H1 (cell line): ENCODE data around the gene TESMIN. TPM values are rescaled to one million over a fixed set of nuclear protein-coding genes. Genes with fewer than 3 reads are reported as not detected.

Experiments
- CTCF ChIA-PET: fragments of 300-600 bp; sonication (Branson Sonifier 250); formaldehyde crosslinking; loops from one replicate; lab custom pipeline; 2021; ENCODE audit not compliant: partially characterized antibody; lab: Charles Lee
- POLR2A ChIA-PET: fragments of 300-600 bp; sonication (Branson Sonifier 250); formaldehyde crosslinking; loops from one replicate; lab custom pipeline; 2021; ENCODE audit warnings: inconsistent platforms; ENCODE audit not compliant: partially characterized antibody; lab: Charles Lee
- DNase-seq, 2 experiments: peaks; one replicate each; pipeline versions ENCODE4 v3.0.0 to v3.0.0-alpha.2; 2010 to 2022; ENCODE audit warnings: low spot score in 2 of 2, low read depth in 1 of 2, mixed read lengths in 1 of 2
- FAIRE-seq: peaks from 2 replicates; lab custom pipeline; 2011; peaks lifted over from hg19 to GRCh38; lab: Jason Lieb, UNC
- H2AFZ ChIP-seq: 2 replicates; pipeline ENCODE4 v1.8.1; 2012; ENCODE audit warnings: low read length, inconsistent platforms
- H2AK5ac ChIP-seq: 2 replicates; pipeline ENCODE4 v1.6.1; 2013; ENCODE audit warnings: low read depth, low read length
- H2BK120ac ChIP-seq: replicated peaks from 2 replicates; pipeline ENCODE3; 2013; ENCODE audit warnings: low read depth, low read length, inconsistent platforms
- H2BK12ac ChIP-seq: 2 replicates; pipeline ENCODE4 v1.6.1; 2013; ENCODE audit warnings: low read depth, low read length
- H2BK15ac ChIP-seq: 2 replicates; pipeline ENCODE4 v1.6.1; 2013; ENCODE audit warnings: low read length
- H2BK20ac ChIP-seq: 2 replicates; pipeline ENCODE4 v1.6.1; 2013; ENCODE audit warnings: low read length
- H2BK5ac ChIP-seq: 2 replicates; pipeline ENCODE4 v1.6.1; 2013; ENCODE audit warnings: low read depth, low read length
- H3K14ac ChIP-seq: 2 replicates; pipeline ENCODE4 v1.6.1; 2013; ENCODE audit warnings: inconsistent platforms; ENCODE audit not compliant: insufficient read length
- H3K18ac ChIP-seq: 2 replicates; pipeline ENCODE4 v1.6.1; 2013; ENCODE audit warnings: low read length; ENCODE audit errors: extremely low read depth
- H3K23ac ChIP-seq: 2 replicates; pipeline ENCODE4 v1.6.1; 2013; ENCODE audit warnings: inconsistent platforms; ENCODE audit not compliant: insufficient read length
- H3K23me2 ChIP-seq: 2 replicates; pipeline ENCODE4 v1.6.1; 2013; ENCODE audit warnings: low read depth, low read length
- H3K27ac ChIP-seq: 2 replicates; pipeline ENCODE4 v1.6.1; 2011; ENCODE audit warnings: low read depth, low read length, inconsistent platforms
- H3K27me3 ChIP-seq, 4 experiments: replicated peaks in 1 of 4; 1 replicate in 1 of 4; 2 replicates in 3 of 4; pipeline versions ENCODE4 v1.6.1 to v1.8.1; 2011 to 2013; ENCODE audit warnings: low read length in 3 of 4, mild to moderate bottlenecking in 3 of 4, inconsistent platforms in 2 of 4, mixed read lengths in 2 of 4, moderate library complexity in 1 of 4; ENCODE audit not compliant: control insufficient read depth in 3 of 4, insufficient read depth in 3 of 4; ENCODE audit errors: extremely low read depth in 1 of 4
- H3K36me3 ChIP-seq, 4 experiments: 2 replicates each; pipeline versions ENCODE4 v1.6.1 to v1.8.1; 2011 to 2013; ENCODE audit warnings: mild to moderate bottlenecking in 4 of 4, low read length in 3 of 4, moderate library complexity in 2 of 4, control low read depth in 1 of 4, inconsistent platforms in 1 of 4; ENCODE audit not compliant: insufficient read depth in 4 of 4, control insufficient read depth in 2 of 4
- H3K4ac ChIP-seq: replicated peaks from 2 replicates; pipeline ENCODE3; 2013; ENCODE audit warnings: low read length, low read depth, mixed read lengths, inconsistent platforms; ENCODE audit not compliant: insufficient read length
- H3K4me1 ChIP-seq, 4 experiments: replicated peaks in 1 of 4; 1 replicate in 1 of 4; 2 replicates in 3 of 4; pipeline versions ENCODE4 v1.6.1 to v1.8.1; 2011 to 2013; ENCODE audit warnings: low read length in 3 of 4, inconsistent platforms in 2 of 4, mixed read lengths in 1 of 4; ENCODE audit not compliant: insufficient read depth in 4 of 4, control insufficient read depth in 3 of 4
- H3K4me2 ChIP-seq, 2 experiments: 2 replicates each; pipeline versions ENCODE4 v1.6.1 to v1.8.1; 2011 to 2013; ENCODE audit warnings: low read depth in 2 of 2, low read length in 2 of 2, control low read depth in 1 of 2, inconsistent platforms in 1 of 2, mild to moderate bottlenecking in 1 of 2; ENCODE audit not compliant: insufficient read depth in 1 of 2
- H3K4me3 ChIP-seq, 4 experiments: fragments of 200-600, 300-600 bp in 1 of 4; sonication (generic), shearing (Covaris generic), sonication (Bioruptor Twin) in 1 of 4; 2 replicates each; pipeline versions ENCODE4 v1.5.1 to v1.8.1; 2011 to 2016; ENCODE audit warnings: low read length in 4 of 4, low read depth in 3 of 4, control low read depth in 2 of 4, inconsistent platforms in 2 of 4, mild to moderate bottlenecking in 2 of 4, mixed read lengths in 1 of 4, moderate library complexity in 1 of 4; ENCODE audit not compliant: insufficient read depth in 2 of 4; ENCODE audit errors: extremely low read depth in 1 of 4
- H3K56ac ChIP-seq: replicated peaks from 2 replicates; pipeline ENCODE3; 2013; ENCODE audit warnings: low read depth, mild to moderate bottlenecking, mixed read lengths, low read length, inconsistent platforms; ENCODE audit not compliant: insufficient read length
- H3K79me1 ChIP-seq: 2 replicates; pipeline ENCODE4 v1.6.1; 2013; ENCODE audit warnings: low read depth, low read length, control low read depth
- H3K79me2 ChIP-seq, 2 experiments: 2 replicates each; pipeline versions ENCODE4 v1.6.1 to v1.8.1; 2012 to 2013; ENCODE audit warnings: low read length in 2 of 2, mild to moderate bottlenecking in 2 of 2, inconsistent platforms in 1 of 2; ENCODE audit not compliant: insufficient read depth in 2 of 2, control insufficient read depth in 1 of 2
- H3K9ac ChIP-seq, 4 experiments: replicated peaks in 1 of 4; 1 replicate in 1 of 4; 2 replicates in 3 of 4; pipeline versions ENCODE4 v1.6.1 to v1.8.1; 2011 to 2013; ENCODE audit warnings: low read depth in 3 of 4, low read length in 3 of 4, control low read depth in 2 of 4, mild to moderate bottlenecking in 2 of 4, moderate library complexity in 2 of 4, inconsistent platforms in 1 of 4; ENCODE audit errors: extremely low read depth in 1 of 4
- H3K9me3 ChIP-seq, 2 experiments: 2 replicates each; pipeline versions ENCODE4 v1.6.1 to v1.8.1; 2012 to 2013; ENCODE audit warnings: mild to moderate bottlenecking in 2 of 2, moderate library complexity in 2 of 2, control low read depth in 1 of 2, inconsistent platforms in 1 of 2, low read depth in 1 of 2, low read length in 1 of 2, mixed read lengths in 1 of 2; ENCODE audit not compliant: insufficient read depth in 2 of 2
- H4K20me1 ChIP-seq, 2 experiments: replicated peaks in 1 of 2; 2 replicates each; pipeline versions ENCODE3 to v1.8.1; 2011 to 2013; ENCODE audit warnings: inconsistent platforms in 2 of 2, low read length in 2 of 2, mild to moderate bottlenecking in 1 of 2; ENCODE audit not compliant: insufficient read depth in 2 of 2, control insufficient read depth in 1 of 2
- H4K5ac ChIP-seq: 2 replicates; pipeline ENCODE4 v1.6.1; 2013; ENCODE audit warnings: low read length, low read depth, mixed read lengths, inconsistent platforms; ENCODE audit not compliant: insufficient read length
- H4K8ac ChIP-seq: 2 replicates; pipeline ENCODE4 v1.8.0; 2013; ENCODE audit warnings: mild to moderate bottlenecking, moderate library complexity, low read length, inconsistent platforms; ENCODE audit not compliant: insufficient read depth; ENCODE audit errors: extremely low read depth
- H4K91ac ChIP-seq: replicated peaks from 2 replicates; pipeline ENCODE3; 2013; ENCODE audit warnings: low read length, mixed read lengths, inconsistent platforms; ENCODE audit not compliant: insufficient read length
- ASH2L ChIP-seq: fragments of 200-600, 300-600 bp; sonication (generic); IDR thresholded peaks from one replicate; pipeline ENCODE4 v1.7.1; 2017; ENCODE audit warnings: low read length
- BACH1 ChIP-seq: IDR thresholded peaks from 2 replicates; pipeline ENCODE4 v1.6.1; 2012; ENCODE audit warnings: low read length, improper control_type of control experiment
- CHD1 ChIP-seq: IDR thresholded peaks from 2 replicates; pipeline ENCODE4 v1.6.1; 2012; ENCODE audit warnings: low read depth, low read length, improper control_type of control experiment
- EP300 ChIP-seq, 2 experiments: IDR thresholded peaks; 1 replicate in 1 of 2; 2 replicates in 1 of 2; pipeline ENCODE4 v1.6.1; 2011 to 2012; ENCODE audit warnings: low read depth in 2 of 2, low read length in 2 of 2, mild to moderate bottlenecking in 2 of 2, borderline replicate concordance in 1 of 2, inconsistent platforms in 1 of 2, moderate library complexity in 1 of 2
- FOSL1 ChIP-seq: IDR thresholded peaks from 2 replicates; pipeline ENCODE4 v1.6.1; 2011; ENCODE audit warnings: mild to moderate bottlenecking, low read depth, low read length, moderate library complexity; ENCODE audit not compliant: insufficient read depth
- GABPA ChIP-seq: IDR thresholded peaks from 2 replicates; pipeline ENCODE4 v1.6.1; 2011; ENCODE audit warnings: mild to moderate bottlenecking, low read length, moderate library complexity, borderline replicate concordance; ENCODE audit not compliant: insufficient read depth
- KDM4A ChIP-seq: IDR thresholded peaks from one replicate; pipeline ENCODE4 v1.7.1; 2012; ENCODE audit warnings: low read depth, mild to moderate bottlenecking, moderate library complexity, low read length, inconsistent platforms; ENCODE audit not compliant: severe bottlenecking
- MAFK ChIP-seq: IDR thresholded peaks from 2 replicates; pipeline ENCODE4 v1.6.1; 2012; ENCODE audit warnings: low read depth, mild to moderate bottlenecking, improper control_type of control experiment, low read length
- NANOG ChIP-seq: IDR thresholded peaks from 2 replicates; pipeline ENCODE4 v1.6.1; 2011; ENCODE audit warnings: low read length, low read depth, mild to moderate bottlenecking, inconsistent platforms; ENCODE audit not compliant: insufficient read depth, poor library complexity, severe bottlenecking
- TCF12 ChIP-seq: IDR thresholded peaks from 2 replicates; pipeline ENCODE4 v1.6.1; 2011; ENCODE audit warnings: low read depth, mild to moderate bottlenecking, low read length
- WGBS, 2 experiments: shearing (Covaris generic) in 1 of 2; methylation state at CpG; one replicate each; pipeline versions ENCODE4 v1.1.6 to v1.1.7; 2013 to 2015; ENCODE audit warnings: low lambda C conversion rate in 2 of 2, mixed read lengths in 2 of 2, inconsistent platforms in 1 of 2, low coverage in 1 of 2, missing lambda C conversion rate in 1 of 2; ENCODE audit not compliant: insufficient replicate concordance in 2 of 2, insufficient coverage in 1 of 2, insufficient read length in 1 of 2; ENCODE audit errors: extremely low coverage in 1 of 2, missing lambda C conversion rate in 1 of 2; 5-methylcytosine and 5-hydroxymethylcytosine counted together
- polyA plus RNA-seq, 7 experiments: library from polyadenylated mRNA; depleted of rRNA in 3 of 7; stranded (reverse) in 5 of 7; unstranded in 2 of 7; fragments of >200 nt in 5 of 7; fragments of 200-250 nt in 2 of 7; gene quantifications; 1 replicate in 5 of 7; 2 replicates in 1 of 7; 4 replicates in 1 of 7; pipeline versions ENCODE4 v1.2.1 to v1.2.3, GENCODE V29; 2011 to 2013; ENCODE audit warnings: missing spikeins in 2 of 7, mixed read lengths in 2 of 7
- total RNA-seq: library from RNA; stranded (reverse); fragmentation: NEBNext Ultra II Directional; extraction: Animal tissue kit (Norgen Biotek cat#: 25700); gene quantifications from 2 replicates; pipeline ENCODE4 v1.2.1, GENCODE V29; 2021

Gene TESMIN
- total and polyA plus RNA-seq, 2 of the 8 experiments (the other 6 are each of a cell fraction or from before 2014, with no cell fraction given): 22.6 to 61.1 TPM

DNA sequence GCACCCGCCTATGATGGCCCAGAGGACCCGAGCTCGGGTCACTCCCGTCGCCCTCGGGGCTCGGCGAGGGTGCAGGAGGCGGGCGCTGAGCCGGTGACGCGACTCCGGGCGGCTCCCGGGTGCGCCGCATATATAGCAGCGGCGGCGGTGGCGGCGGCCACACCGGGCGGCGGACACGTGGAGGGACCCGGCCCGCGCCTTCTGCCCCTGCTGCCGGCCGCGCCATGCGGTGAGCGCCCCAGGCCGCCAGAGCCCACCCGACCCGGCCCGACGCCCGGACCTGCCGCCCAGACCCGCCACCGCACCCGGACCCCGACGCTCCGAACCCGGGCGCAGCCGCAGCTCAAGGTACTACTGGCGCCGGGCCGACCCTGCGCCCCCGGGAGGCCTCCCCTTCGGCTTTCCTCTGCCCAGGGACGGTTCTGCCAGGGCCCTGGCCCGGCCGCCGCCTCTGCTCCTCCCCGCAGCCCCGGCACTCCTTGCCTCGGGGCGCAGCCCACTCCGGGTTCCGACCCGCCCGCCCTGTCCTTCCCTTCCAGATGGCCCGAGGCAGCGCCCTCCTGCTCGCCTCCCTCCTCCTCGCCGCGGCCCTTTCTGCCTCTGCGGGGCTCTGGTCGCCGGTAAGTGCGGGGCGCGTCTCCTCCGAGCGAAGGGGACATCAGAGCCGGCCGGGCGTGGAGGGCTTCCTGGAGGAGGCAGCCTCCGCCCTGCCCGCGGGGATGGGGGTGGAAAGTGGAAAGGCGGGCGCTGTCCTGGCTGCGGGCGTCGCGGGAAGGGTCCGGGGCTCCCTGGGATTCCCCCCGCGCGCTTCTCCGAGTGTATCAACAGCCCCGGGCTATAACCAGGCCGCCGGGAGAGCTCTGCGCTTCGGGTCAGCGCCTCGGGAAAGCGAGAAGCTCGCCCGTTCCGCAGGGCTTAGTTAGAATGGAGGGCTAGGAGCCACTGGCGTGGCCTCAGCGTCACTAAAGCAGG is 66.6 kb downstream of the TESMIN start, which contains the start of gene GAL:
Gene GAL, plus strand, starts transcription at position 160 of the 972 bp plus-strand sequence. Its CDS starts 380 bp downstream, at position 540.
- Histone ChIP-seq H2BK12ac (peak within 1 kb of the TSS; percentile 77; the same call in 1 of the 2 replicates), H3K23ac (no peak within 1 kb of the TSS), H2BK120ac (peak within 1 kb of the TSS; percentile 49), H3K18ac (peak within 1 kb of the TSS; percentile 83), H4K20me1 (peaks cover 0 to 4% of the 10 kb centered on the region in 2 experiments), H3K27me3 (peaks cover 11 to 41% (median 31%) of the 10 kb centered on the region in 4 experiments), H3K27ac (no peak within 1 kb of the TSS), H2AFZ (no peak within 1 kb of the TSS), H3K79me2 (no peaks in the 10 kb centered on the region), H3K4me1 (peaks cover 0 to 13% (median 10%) of the 10 kb centered on the region in 4 experiments; a peak in 6 of 7 replicates), H3K9ac (peak within 1 kb of the TSS in 3 of 4 experiments; percentile 38 to 61 (median 42); a peak in 5 of 7 replicates), H3K56ac (no peak within 1 kb of the TSS), H4K91ac (peak within 1 kb of the TSS; percentile 86), H3K4ac (peak within 1 kb of the TSS; percentile 92), H4K8ac (peak within 1 kb of the TSS; percentile 87), H3K4me2 (peak within 1 kb of the TSS; percentile 73 to 92), H2BK15ac (peak within 1 kb of the TSS; percentile 94; the same call in 1 of the 2 replicates), H3K36me3 (peaks cover 0 to 7% (median 2%) of the 10 kb centered on the region in 4 experiments; a peak in 3 of 8 replicates), H2AK5ac (peak within 1 kb of the TSS; percentile 41; the same call in 1 of the 2 replicates), H3K79me1 (no peaks in the 10 kb centered on the region), H3K9me3 (no peaks in the 10 kb centered on the region), H3K4me3 (peak within 1 kb of the TSS; percentile 44 to 79 (median 54)), H3K14ac (no peak within 1 kb of the TSS), H2BK20ac (0 out of 2 replicates have a peak within 1 kb of the TSS, but pooled peaks have one; percentile 61), H3K23me2 (peaks cover 7% of the 10 kb centered on the region; the same call in 1 of the 2 replicates), H2BK5ac (peak within 1 kb of the TSS; percentile 75; the same call in 1 of the 2 replicates), H4K5ac (no peak within 1 kb of the TSS)
- ChIA-PET CTCF (interaction anchor here (0.9 to 1.7 kb wide), 6 partner anchors 12 to 35 kb away, joined by 3 to 5 read pairs (median 3); no protein-coding TSS in a partner anchor), POLR2A (interaction anchor here (0.6 to 5.5 kb wide), 17 partner anchors 8 to 170 kb away, joined by 3 to 22 read pairs (median 3); partner anchors contain the start of gene TESMIN)
- no peak for FAIRE-seq
- 3% methylated on average over 78 of the region's 113 CpGs; no CpG with 5 or more reads in 1 of the 2 experiments for WGBS, 2 experiments
- no peak for DNase-seq
- TF ChIP-seq GABPA (no peak), EP300 (IDR thresholded peaks at IDR 0.05; ENCODE audit: borderline replicate concordance in 1 of 2, low read depth in 2 of 2, low read length in 2 of 2) (no peak), NANOG (no peak), CHD1 (no peak), ASH2L (peak; percentile 34), FOSL1 (no peak), BACH1 (no peak), KDM4A (peak; percentile 85), MAFK (no peak), TCF12 (no peak)
